Activated CD4-positive, alpha-beta T cell treated with anti-CD3 and anti-CD28 coated beads for 1 hour (primary cell): ENCODE results near the gene POU3F1.

Source experiments
- DNase-seq: peaks from one replicate; pipeline ENCODE4 v3.0.0-alpha.2; 2020

The POU3F1 gene

GRCh38 chr1:38072858-38073257 is 26.3 kb upstream of the POU3F1 start:
- DNase-seq, result no peak

- no peak for DNase-seq
Measured at GRCh38 chr1:38071312-38072256, 25.0 kb upstream of the POU3F1 start.

- no peak for DNase-seq
Measured at GRCh38 chr1:38068980-38069340, 22.4 kb upstream of the POU3F1 start.

GRCh38 chr1:38068220-38068979 is 21.8 kb upstream of the POU3F1 start:
- DNase-seq, result no peak

- no peak for DNase-seq
Measured at GRCh38 chr1:38064197-38064903, 17.8 kb upstream of the POU3F1 start.

DNA sequence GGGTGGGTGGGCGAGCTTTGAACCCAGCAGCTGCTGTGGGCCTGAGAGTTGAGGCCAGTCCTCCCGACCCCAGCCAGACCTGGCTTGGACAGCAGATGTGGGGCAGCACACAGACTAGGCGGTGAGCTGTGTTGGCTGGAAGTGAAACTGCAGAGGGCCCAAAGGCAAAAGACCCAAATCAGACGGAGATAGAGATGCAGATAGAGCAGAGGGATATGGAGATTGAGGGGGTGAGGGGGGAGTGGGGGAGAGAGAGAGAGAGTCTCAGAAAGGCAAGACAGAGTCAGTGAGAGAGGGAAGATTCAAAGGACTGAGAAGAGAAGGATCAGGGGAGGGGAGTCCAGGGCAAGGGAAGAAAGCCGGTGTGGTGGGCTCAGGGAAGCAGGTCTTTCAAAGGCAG is 17.0 kb upstream of the POU3F1 start:
- no peak for DNase-seq

GRCh38 chr1:38062361-38063288 is 16.0 kb upstream of the POU3F1 start:
- DNase-seq, result no peak

DNA sequence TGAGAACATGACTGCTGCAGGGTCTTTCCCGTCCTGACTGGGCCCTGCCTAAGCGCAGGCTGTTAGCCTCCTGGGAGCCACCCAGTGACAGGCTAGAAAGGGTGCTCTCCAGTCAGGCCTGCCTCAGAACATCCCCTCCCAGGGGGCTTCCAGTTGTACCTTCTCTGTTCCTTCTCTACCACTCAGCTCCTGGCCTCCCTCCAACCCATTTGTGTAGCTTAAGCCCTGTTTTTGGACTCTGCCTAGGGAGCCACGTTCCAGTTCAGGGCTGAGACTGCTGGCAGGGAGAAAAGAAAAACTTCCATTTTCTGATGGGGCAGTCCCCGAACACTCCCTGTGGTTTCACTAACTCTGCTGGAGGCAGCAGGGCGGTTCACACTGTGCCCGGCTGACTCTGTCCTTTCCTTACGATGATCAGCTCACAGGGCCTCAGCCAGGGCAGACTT is 15.3 kb upstream of the POU3F1 start:
- DNase-seq, result no peak

- no peak for DNase-seq
Measured at GRCh38 chr1:38061290-38061689, 14.7 kb upstream of the POU3F1 start.

DNA sequence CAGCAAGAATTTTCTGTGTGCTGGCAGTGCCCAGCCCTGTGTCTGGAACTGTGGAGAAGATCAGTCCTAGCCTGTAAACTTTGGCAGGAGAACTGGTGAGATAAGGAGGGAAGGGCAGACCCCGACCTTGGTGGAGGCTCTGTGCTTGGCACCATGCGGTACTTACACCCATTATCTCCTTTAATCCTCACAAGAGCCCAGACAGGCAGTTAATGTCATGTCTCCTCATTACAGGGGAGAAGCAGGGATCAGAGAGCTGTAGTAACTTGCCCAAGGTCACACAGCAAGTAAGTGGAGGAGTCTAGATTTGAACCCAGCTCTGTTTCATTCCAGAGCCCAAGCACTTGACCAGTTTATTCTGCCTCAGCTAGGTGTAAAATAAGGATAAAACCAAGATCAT is 13.9 kb upstream of the POU3F1 start:
- DNase-seq, result no peak

- DNase-seq, result no peak
Measured at GRCh38 chr1:38059635-38060250, 13.2 kb upstream of the POU3F1 start.

DNA sequence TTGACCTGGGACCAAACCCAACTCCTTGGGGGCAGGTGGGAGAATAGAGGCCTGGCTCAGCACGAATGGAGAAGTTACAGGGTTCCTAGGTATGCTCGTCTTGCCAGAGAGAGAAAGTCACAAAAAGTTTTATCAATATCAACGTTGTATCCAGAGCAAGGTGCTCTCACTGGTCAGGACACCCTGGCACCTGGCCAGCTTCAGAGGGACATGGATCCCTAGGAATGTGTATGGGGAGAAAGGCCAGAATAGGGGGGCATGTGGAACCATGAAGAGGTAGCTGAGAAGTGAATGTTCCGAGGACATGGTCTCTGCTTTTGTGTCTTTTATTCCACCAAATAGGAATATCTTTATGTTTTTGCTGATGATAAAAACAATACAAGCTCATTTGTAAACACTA is 9.4 kb upstream of the POU3F1 start:
- DNase-seq, result no peak

GRCh38 chr1:38055398-38055797 is 8.8 kb upstream of the POU3F1 start:
- DNase-seq, result no peak

DNA sequence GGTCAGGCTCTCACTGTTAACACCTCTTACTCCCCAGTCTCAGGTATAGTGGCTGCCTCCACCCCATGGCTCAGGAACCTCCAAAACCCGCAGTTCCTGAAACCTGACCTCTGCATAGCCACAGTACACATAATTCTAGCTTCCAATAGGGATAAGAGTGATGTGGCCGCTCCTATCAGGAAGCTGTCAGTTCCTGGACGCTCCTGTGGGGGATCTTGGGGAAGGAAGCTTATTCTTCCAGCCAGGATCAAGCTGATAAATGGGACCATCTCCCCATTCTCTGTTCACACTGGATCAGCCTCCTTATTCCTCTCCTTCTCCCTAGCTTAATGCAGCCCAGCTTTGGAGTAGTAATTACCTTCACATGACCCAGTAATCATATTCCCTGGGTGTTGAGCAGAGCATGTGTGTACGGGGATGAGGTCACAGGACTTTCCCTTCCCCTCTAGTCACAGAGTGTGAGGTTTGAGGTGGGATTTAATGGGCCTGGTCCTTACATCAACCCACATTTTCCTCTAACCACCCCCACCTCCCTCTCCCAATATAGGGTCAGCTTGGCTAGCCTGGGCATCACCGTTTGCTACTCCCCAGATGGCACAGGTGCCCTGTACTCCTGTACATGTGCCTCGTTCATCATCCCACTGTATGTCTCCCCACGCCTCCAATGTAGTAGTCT is 7.0 kb upstream of the POU3F1 start:
- no peak for DNase-seq

DNA sequence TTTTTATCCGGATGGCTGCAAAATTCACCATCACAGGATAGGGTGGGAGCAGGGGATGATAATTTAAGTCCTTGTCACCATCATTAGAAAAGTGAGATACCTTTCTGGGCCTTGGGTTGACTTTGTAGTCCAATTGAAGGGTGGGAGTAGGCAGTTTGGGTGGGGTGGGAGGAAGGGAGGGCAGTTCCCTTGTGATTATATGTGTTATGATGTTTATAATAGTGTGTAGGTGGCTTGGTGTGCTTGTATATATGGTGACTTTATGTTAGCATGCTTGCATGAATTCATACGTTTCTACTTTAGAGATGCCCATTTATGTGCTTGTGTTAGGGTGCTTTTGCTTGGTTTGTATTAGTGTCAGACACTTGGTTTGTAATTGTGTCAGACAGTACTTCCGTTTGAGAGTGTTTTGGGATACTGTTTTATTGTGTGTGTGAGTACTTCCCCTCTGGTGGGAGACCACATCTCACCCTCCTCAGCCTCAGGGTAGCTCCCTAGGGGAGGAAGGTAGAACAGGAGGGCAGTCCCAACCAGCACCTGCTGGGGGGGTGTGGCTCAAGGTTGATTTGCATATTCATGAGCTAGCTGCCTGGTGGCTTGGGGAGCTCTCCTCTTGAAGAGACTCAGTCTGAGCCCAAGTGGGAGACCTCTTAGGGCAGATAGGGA is 6.3 kb upstream of the POU3F1 start:
- no peak for DNase-seq

- DNase-seq, result no peak
Measured at GRCh38 chr1:38051079-38051543, 4.5 kb upstream of the POU3F1 start.

DNA sequence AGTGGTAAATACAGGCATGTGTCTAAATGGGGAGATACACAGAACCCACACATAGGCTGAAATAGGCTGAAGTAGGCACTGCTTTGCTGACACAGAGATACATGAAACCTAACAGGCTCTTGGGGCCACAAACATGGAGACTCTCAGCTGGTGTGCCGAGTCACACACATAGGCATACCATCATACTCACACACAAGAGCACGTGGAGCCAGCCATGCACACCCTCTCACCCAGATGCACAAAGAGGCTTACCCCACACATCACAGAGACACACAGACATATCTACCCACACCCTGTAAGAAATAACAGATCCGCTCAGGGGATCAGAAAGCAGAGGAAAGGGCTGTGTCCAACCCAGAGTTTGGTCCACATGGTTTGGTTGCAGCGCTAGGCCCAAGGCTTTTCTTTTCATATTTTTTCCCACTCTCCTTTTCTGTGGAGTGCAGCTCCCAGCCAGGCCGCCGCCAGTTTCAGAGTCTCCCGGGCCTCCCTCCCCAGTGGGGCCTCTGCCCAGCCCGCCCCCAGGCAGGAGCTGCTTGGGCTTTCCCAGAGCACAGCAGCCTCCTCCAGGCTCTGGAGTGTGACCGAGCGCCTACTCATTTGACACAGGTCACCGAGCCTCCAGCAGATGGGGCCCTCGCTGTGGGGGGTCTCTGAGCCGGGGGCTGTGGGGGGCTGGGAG is 3.9 kb upstream of the POU3F1 start:
- DNase-seq, result no peak

DNA sequence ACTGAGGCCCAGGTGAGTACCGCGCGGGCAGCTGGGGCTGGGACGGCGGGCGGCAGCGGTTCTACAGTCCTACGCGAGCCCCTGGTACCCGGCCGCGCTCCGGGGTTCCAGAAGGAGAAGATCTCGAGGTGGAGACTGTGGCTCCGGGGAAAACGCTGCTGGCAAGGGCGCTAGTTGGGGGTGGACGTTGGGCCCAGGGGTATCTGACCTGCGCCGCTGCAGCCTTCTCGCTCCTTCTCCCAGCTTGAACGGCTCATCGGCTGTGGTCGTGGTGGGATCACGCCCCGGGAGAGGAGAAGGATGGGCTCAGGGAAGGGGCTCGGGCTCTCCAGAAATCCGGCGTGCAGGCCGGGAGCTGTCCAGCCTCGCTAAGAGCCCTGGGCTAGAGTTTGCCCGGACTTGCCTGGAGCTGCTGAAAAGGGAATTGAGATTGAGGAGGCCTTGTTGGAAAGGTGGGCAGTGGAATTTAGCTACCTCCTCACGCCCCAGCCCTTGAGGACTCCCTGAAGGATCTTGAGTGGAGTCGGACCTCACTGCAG is 1.1 kb upstream of the POU3F1 start:
- no peak for DNase-seq

GRCh38 chr1:38046884-38047602 is 450 bp upstream of the POU3F1 start:
- peak; percentile 57 for DNase-seq
